T-helper 2 cell (primary cell): ENCODE results near the gene ERCC2.
"Not testable (repeated sequence)": the region's sequence is repeated elsewhere in the genome, so short reads cannot be mapped to it uniquely, and the experiment has no call there.

Source experiments
- DNase-seq, 5 experiments: peaks; one replicate each; pipeline versions ENCODE4 v3.0.0 to v3.0.0-alpha.2; 2012 to 2022
- total RNA-seq, 2 donors: gene quantifications; one replicate each; lab custom pipeline; 2026; lab: John Stamatoyannopoulos, UW

ERCC2 gene
- 13.1 to 15.1 reads per million in 2 donors for total RNA-seq

GRCh38 chr19:45370410-45371204 is at the start of gene ERCC2:
ERCC2 (minus strand) TSS chr19:45370573; CDS start chr19:45370540, 33 bp downstream.
- peak; percentile 97 to 100 (median 99) for DNase-seq

DNA sequence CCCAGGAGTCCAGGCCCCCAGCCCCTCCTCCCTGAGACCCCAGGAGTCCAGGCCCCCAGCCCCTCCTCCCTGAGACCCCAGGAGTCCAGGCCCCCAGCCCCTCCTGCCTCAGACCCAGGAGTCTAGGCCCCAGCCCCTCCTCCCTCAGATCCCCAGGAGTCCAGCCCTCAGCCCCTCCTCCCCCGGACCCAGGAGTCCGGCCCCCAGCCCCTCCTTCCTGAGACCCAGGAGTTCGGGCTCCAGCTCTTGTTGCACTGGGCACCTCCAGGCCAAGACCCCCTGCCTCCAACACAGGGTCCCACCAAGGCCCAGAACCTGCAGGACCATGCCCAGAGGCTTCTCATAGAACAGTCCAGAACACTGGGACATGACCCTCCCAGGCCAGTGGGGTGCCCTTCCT is 49.5 kb upstream of the ERCC2 start:
- no peak for DNase-seq

GRCh38 chr19:45419396-45419795 is 49.0 kb upstream of the ERCC2 start:
- peak in 1 of 5 experiments; percentile 54 for DNase-seq

DNA sequence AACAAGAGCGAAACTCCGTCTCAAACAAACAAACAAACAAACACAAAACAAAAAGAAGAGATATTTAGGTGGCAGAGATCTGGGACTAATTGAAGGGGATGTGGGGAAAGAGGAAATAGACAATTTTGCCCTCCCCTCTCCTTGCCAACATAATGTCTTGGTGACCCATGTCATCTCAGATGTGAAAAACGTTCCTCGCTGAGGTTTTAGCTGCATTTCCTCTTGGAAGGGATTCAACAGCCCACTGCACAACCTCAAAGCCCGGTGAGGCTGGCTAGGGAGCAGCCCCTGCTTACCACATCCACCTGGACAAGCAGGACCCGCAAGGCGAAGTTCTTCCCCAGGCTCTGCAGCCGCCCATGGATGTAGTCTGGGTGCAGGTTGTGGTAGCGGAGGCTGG is 48.4 kb upstream of the ERCC2 start:
- DNase-seq: no peak

DNA sequence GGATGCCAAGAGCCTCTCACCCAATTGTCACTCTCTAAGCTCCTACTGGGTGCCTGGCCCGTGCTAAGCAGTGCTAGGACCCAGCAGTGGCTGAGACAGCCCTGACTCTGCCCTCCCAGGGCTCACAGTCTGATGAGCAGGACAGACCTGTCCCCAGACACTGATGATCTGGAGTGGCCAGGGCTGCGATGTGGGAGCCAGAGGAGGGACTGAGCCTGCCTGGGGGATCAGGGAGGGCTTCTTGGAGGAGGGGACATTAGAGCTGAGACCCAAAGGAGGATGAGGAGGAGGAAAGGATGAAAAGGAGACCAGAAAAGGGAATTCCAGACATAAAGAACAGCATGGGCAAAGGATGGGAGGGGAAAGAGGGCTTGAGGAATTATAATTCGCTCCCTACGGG is 46.8 kb upstream of the ERCC2 start:
- no peak for DNase-seq

DNA sequence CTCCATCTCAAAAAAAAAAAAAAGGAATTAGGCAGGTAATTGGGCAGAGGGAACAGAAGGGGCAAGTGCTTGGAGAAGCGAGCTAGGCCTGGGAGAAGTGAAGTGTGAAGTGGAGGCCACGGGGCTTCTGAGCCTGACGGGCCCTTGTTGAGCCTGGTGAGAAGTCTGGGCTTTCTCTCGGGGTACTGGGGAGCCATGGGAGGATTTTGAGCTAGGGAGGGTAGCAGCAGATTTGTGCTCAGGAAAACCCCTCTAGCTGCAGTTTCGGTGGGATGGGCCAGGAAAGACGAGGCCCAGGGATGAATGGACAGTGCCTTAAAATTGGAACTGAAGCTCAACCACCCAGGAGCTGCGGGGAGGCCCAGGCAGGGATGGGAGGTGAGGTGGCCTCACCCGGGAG is 44.1 kb upstream of the ERCC2 start:
- DNase-seq: no peak

- DNase-seq: no peak
Measured at GRCh38 chr19:45413497-45413896, 43.1 kb upstream of the ERCC2 start.

- not testable (repeated sequence) for DNase-seq
Measured at GRCh38 chr19:45410330-45410729, 40.0 kb upstream of the ERCC2 start.

DNA sequence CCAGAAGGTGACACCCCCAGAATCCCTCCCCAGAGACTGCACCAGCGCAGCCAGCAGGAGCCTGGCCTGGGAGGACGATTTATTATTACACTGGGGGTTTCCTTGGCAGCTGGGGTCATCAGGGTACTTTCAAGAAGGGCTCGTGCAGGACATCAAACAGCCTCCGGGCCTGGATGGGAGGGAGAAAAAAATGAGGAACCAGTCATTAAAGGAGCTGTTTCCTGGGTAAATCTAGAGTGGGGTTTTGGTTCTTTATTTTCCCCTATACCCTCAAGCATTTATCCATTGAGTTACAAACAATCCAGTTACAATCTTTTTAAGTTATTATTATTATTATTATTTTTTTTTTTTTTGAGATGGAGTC is 39.2 kb upstream of the ERCC2 start:
- no peak for DNase-seq

DNA sequence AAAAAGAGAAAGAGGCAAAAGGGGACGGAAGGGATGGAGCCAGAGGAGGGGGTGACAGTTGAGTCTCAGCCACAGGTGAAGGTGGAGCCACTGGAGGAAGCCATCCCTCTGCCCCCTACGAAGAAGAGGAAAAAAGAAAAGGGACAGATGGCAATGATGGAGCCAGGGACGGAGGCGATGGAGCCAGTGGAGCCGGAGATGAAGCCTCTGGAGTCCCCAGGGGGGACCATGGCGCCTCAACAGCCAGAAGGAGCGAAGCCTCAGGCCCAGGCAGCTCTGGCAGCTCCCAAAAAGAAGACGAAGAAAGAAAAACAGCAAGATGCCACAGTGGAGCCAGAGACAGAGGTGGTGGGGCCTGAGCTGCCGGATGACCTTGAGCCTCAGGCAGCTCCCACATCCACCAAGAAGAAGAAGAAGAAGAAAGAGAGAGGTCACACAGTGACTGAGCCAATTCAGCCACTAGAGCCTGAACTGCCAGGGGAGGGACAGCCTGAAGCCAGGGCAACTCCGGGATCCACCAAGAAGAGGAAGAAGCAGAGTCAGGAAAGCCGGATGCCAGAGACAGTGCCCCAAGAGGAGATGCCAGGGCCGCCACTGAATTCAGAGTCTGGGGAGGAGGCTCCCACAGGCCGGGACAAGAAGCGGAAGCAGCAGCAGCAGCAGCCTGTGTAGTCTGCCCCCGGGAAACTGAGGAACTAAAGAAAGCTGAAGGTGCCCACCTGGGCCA is 38.6 kb upstream of the ERCC2 start:
- DNase-seq: no peak

GRCh38 chr19:45408121-45408520 is 37.7 kb upstream of the ERCC2 start:
- no peak for DNase-seq

- DNase-seq: not testable (repeated sequence)
Measured at GRCh38 chr19:45407585-45407984, 37.2 kb upstream of the ERCC2 start.

GRCh38 chr19:45407091-45407375 is 36.7 kb upstream of the ERCC2 start:
- no peak for DNase-seq

DNA sequence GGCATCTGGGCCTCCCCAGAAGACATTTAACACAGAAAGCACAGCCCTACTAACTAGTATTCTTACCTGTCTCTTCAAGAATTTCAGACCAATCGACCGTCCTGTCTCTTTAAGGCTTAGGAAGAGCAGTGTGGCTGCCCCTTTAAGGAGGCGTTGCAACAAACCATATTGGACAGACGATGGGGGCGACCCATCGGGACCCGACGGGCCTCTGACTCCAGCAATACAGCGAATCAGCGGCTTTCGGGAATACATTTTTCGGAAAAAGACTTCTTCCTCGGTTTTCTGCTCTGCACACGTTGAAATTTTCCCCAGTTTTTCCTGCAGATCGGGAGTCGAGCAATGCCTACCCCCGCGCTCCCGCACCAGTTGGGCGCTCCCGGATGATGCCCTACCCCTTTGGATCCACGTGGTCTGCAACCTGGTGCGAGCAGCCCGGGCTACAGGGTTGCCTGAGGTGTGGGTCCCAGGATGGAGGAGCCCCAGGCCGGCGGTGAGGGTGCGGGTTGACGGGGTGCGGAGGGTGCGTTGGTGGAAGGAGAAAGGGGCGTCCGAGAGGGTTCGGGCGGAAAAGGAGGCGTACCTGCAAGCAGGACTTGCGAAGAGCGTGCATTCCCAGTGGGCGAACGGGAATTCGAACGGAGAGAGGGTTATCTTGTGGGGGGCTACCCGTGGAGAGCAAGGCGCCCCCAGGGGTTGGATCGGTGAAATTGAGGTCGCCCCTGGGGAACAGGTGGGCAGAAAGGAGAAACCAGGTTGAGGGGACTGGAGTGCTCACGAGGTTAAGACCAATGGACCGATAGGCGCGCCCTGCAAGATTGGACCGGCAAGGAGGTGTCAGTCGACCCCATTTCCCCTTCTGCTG is 36.1 kb upstream of the ERCC2 start, which contains the start of gene POLR1G:
Gene POLR1G, plus strand, starts transcription at position 419 of the 865 bp plus-strand sequence. Its CDS starts 53 bp downstream, at position 472.
- peak; percentile 47 to 92 (median 70) for DNase-seq

DNA sequence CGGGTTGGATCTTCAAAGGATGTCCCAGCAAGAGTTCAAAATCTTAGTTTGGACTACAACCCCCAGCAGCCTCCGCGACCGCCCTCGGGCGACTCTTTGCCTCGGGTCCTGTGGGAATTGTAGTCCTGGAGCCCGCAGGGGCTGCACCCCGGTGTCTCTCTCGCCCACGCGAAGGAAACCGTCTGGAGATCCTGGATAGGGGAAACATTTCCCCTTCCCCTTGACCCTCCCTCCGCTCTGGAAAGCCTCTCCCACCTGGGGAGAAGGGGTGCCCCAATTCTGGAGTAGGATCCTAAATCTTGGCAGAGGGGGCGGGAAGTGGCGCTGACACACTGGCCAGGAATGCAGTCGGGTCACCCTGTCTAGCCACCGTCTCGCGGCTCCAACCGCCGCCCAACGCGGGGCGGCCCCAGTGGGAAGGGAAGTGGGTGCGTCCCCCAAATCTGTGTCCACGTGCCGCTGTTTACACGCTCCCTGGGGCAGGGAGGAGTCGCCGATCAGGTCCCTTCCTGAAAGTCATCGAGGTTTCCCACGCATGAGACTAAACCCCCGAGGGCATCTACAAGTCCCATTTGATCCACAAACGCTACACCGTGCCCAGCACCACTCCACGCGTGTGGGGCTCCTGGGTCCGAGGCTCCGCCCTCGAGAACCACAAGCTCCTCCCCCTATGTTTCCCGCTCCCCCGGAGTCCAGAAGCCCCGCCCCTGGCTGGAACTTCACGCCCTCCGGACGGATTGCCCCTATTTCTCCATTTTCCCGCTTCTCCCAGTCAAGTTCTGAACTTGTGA is 35.3 kb upstream of the ERCC2 start:
- DNase-seq: peak; percentile 60 to 86 (median 80)

- peak in 3 of 5 experiments; percentile 33 to 86 (median 39) for DNase-seq
Measured at GRCh38 chr19:45404557-45405434, 34.4 kb upstream of the ERCC2 start, which contains the start of gene PPP1R13L. PPP1R13L (minus strand) TSS chr19:45405069; CDS start chr19:45398318, 6,751 bp downstream.

- DNase-seq: peak in 4 of 5 experiments; percentile 36 to 79 (median 50)
Measured at GRCh38 chr19:45403781-45404556, 33.6 kb upstream of the ERCC2 start.

DNA sequence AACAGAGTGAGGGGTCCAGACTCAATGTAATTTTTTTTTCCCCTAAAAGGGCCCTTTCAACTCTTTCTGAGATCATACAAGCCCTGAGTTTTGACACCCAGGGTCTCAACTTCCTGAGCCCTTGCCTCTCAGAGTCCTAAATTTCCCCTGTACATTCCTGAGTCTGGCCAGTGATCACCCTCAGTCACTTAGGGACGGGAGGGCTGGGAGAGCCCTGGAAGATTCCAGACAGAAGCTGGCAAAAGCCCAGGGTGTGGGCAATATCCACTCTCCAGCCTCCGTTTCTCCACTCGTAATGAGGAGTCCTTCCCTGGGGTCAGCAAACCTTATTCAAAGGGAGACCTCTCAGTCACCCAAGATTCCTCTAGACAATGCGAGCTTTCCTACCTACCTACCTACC is 32.9 kb upstream of the ERCC2 start:
- no peak for DNase-seq

DNA sequence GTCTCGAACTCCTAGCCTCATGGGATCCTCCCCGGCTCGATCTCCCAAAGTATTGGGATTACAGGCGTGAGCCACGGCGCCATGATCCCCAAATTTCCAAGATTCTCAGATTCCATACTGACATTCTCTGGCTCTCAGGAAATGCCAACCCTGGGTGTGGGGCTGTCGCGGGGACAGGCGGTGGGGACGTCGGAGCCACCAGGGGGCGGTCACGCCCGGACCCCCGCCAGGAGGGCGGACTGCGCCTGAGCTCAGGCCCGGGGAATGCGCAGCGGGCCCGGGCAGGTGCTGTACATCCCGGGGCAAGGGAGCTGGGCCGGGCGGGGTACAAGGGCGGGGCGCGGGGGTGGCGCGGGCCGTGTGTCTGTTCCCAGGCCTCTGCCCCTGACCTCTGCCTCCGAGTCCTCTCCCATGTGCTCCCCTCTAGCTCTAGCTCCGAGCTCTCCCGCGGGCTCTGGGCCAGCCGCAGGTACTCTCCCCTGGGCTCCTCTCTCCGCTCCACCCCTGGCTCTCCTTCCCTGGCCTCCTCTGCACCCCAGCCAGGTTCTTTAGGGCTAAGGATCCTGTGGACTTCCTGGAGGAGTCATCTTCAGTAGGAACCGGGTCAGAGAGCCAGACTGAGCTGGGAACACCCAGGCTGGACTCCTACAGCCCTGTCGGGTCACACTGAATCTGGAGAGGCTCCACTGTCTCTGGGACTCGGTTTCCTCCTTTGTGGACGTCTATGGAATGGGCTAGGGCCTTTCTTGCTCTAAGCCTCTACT is 32.1 kb upstream of the ERCC2 start:
- no peak for DNase-seq
